Measurements from ENCODE around the gene LEP.

LEP gene

DNA sequence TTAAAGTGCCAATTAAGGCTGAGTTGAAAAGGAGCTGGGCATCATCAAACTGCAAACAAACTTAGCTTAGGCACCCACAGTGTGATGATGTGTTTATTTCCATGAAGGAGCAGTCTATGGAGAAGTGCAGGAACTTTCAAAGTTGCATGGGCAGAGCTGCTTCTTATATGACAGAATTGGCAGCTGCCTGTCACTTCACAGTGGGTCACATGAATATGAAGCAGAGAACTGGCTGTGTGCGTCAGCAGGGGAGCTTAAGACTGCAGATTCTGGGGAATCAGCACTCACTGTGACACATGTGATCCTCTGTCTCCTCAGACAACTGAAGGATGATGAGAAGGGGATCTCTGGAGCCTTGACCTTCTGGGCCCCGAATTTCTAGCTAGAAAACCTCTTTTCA, 66.0 kb downstream of the LEP start:
- DNase-seq (ENCODE audit: extremely low spot score, insufficient read length, low read depth) (no peak), FAIRE-seq (no peak)
